B cell (primary cell): ENCODE data around the gene ABHD2.

Source experiments
- CTCF ChIP-seq: fragments of 200-600 bp; IDR thresholded peaks from one replicate; pipeline ENCODE4 v1.8.0; 2022; ENCODE audit warnings: antibody characterized with exemption, mild to moderate bottlenecking
- EZH2 ChIP-seq: IDR thresholded peaks from 2 replicates; pipeline ENCODE4 v1.6.1; 2012; ENCODE audit warnings: borderline replicate concordance, low read depth, mild to moderate bottlenecking, moderate library complexity, low read length; ENCODE audit not compliant: insufficient read depth, poor library complexity, severe bottlenecking

DNA sequence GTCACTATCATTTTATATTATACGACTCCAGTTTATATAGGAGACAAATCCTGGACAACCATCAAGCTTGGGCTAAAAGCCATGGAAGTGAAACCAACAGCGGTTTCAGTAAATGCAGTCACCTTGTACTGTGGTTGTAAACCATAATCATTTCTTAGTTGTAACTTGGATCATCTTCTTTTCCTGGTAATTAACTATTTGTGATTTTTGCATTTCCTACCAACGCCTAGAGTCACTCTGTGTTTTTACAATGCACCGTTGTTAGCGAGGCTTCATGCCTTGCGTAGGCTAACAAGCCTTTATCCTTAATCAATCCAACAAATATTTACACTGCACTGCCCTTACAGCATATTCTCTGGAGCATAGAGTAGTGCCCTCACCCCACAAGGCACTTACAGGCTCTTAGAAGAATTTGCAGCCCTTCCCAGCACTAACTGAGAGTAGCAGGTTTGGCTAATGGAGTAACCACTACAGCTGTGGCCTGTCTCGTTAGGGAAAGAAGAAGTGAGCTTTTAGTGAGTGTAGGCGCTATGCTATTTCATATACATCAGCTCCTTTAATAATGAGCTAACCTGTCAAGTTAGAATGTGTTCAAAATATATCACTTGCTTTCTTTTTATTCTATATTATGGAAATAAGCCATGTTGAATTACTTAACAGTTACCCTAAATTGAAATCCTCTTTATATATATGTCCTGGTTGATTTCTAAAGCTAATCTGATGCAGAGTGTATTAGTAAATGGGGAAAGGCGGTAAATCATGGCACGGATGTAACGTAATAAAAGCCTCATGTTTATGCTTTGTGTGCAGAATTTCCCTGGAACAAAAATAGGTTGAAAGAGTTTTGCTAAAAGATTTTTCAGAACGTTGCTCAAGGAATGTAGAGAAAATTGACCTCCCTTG is 62.8 kb downstream of the ABHD2 start:
- TF ChIP-seq EZH2 (no peak), CTCF (no peak)
